Measurements from ENCODE around the gene LILRA2.

DNA sequence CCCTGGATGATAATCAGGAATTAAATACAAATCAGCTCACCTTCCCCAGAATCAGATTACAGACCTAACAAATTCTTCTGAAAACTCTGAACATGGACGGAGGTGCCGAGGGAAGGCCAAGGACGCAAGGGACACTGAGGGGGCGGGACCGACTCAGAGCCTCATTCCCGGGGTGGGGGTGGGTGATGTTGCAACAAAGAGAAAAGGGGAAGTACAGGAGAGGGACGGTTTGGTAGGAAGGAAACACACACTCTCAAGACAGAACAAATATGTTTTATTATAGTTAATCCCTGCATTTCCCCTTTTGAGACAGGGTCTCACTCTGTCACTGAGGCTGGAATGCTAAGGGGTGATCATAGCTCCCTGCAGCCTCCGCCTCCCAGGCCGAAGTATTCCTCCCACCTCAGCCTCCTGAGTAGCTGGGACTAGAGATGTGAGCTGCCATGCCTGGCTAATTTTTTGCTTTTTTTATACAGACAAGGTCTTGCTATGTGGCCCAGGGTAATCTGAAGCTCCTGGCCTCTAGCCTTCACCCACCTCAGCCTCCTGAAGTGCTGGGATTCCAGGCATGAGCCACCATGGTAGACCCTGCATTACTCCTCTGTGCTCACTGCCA lies 786 bp upstream of the LILRA2 start:
- TF ChIP-seq, protein P1, sequence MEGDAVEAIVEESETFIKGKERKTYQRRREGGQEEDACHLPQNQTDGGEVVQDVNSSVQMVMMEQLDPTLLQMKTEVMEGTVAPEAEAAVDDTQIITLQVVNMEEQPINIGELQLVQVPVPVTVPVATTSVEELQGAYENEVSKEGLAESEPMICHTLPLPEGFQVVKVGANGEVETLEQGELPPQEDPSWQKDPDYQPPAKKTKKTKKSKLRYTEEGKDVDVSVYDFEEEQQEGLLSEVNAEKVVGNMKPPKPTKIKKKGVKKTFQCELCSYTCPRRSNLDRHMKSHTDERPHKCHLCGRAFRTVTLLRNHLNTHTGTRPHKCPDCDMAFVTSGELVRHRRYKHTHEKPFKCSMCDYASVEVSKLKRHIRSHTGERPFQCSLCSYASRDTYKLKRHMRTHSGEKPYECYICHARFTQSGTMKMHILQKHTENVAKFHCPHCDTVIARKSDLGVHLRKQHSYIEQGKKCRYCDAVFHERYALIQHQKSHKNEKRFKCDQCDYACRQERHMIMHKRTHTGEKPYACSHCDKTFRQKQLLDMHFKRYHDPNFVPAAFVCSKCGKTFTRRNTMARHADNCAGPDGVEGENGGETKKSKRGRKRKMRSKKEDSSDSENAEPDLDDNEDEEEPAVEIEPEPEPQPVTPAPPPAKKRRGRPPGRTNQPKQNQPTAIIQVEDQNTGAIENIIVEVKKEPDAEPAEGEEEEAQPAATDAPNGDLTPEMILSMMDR (conservative IDR thresholded peaks at IDR 0.05; ENCODE audit: low read length): no peak
- no peak for TF ChIP-seq EZH2phosphoT487 (IDR thresholded peaks at IDR 0.05; ENCODE audit: borderline replicate concordance)

Data from Loucy (cell line).